Hepatocyte (in vitro differentiated cells): ENCODE results near the gene CDK9. TPM values are rescaled to one million over a fixed set of nuclear protein-coding genes. Genes with fewer than 3 reads are reported as not detected.

Experiments
- DNase-seq: peaks from one replicate; pipeline ENCODE4 v3.0.0-alpha.2; 2016; ENCODE audit warnings: low spot score
- H2AFZ ChIP-seq: fragments of 200-600 bp; sonication (generic); 2 replicates; pipeline ENCODE4 v1.6.0; 2016; ENCODE audit warnings: antibody characterized with exemption, mild to moderate bottlenecking
- H3K27ac ChIP-seq: fragments of 200-600 bp; sonication (generic); 2 replicates; pipeline ENCODE4 v1.5.1; 2016; ENCODE audit warnings: mild to moderate bottlenecking
- H3K27me3 ChIP-seq: fragments of 200-600 bp; sonication (generic); 2 replicates; pipeline ENCODE4 v1.6.1; 2016
- H3K36me3 ChIP-seq: fragments of 200-600 bp; sonication (generic); replicated peaks from 2 replicates; pipeline ENCODE4 v1.5.1; 2016; ENCODE audit warnings: low read depth; ENCODE audit not compliant: insufficient read depth
- H3K4me1 ChIP-seq: fragments of 200-600 bp; sonication (generic); 2 replicates; pipeline ENCODE4 v1.5.1; 2016; ENCODE audit warnings: mild to moderate bottlenecking, moderate library complexity; ENCODE audit not compliant: insufficient read depth
- H3K4me2 ChIP-seq: fragments of 200-600 bp; sonication (generic); 2 replicates; pipeline ENCODE4 v1.6.0; 2016
- H3K4me3 ChIP-seq: fragments of 200-600 bp; sonication (generic); 2 replicates; pipeline ENCODE4 v1.5.1; 2016; ENCODE audit warnings: mild to moderate bottlenecking
- H3K79me2 ChIP-seq: fragments of 200-600 bp; sonication (generic); 2 replicates; pipeline ENCODE4 v1.6.0; 2017; ENCODE audit warnings: mild to moderate bottlenecking
- H3K9me2 ChIP-seq: fragments of 200-600 bp; sonication (generic); replicated peaks from 2 replicates; pipeline ENCODE4 v1.6.0; 2017; ENCODE audit warnings: mild to moderate bottlenecking; ENCODE audit not compliant: insufficient read depth
- H3K9me3 ChIP-seq: fragments of 200-600 bp; sonication (generic); 2 replicates; pipeline ENCODE4 v1.5.1; 2016; ENCODE audit warnings: low read depth, mild to moderate bottlenecking
- H4K20me1 ChIP-seq: fragments of 200-600 bp; sonication (generic); 2 replicates; pipeline ENCODE4 v1.6.0; 2016; ENCODE audit warnings: mild to moderate bottlenecking; ENCODE audit not compliant: insufficient read depth, poor library complexity, severe bottlenecking
- CTCF ChIP-seq: fragments of 200-600 bp; sonication (generic); IDR thresholded peaks from 2 replicates; pipeline ENCODE4 v1.5.1; 2016; ENCODE audit warnings: antibody characterized with exemption, mild to moderate bottlenecking; ENCODE audit not compliant: poor library complexity
- EZH2 ChIP-seq: fragments of 200-600 bp; sonication (generic); IDR thresholded peaks from 2 replicates; pipeline ENCODE4 v1.6.1; 2016; ENCODE audit warnings: antibody characterized with exemption, mild to moderate bottlenecking, borderline replicate concordance
- EZH2phosphoT487 ChIP-seq: fragments of 200-600 bp; sonication (generic); IDR thresholded peaks from one replicate; pipeline ENCODE4 v1.6.1; 2018; ENCODE audit warnings: antibody characterized with exemption, mild to moderate bottlenecking, low read depth, moderate library complexity; ENCODE audit not compliant: unreplicated experiment, severe bottlenecking
- WGBS: methylation state at CpG from one replicate; pipeline ENCODE4 v1.1.6; 2016; ENCODE audit warnings: low lambda C conversion rate; ENCODE audit errors: missing lambda C conversion rate; 5-methylcytosine and 5-hydroxymethylcytosine counted together
- polyA plus RNA-seq: library from polyadenylated mRNA; unstranded; fragments of >200 nt; fragmentation: Nextera tagmentation; extraction: Ambion mirVana; gene quantifications from 2 replicates; pipeline ENCODE4 v1.2.1, GENCODE V29; 2016
- total RNA-seq: library from RNA; depleted of rRNA; stranded (reverse); fragments of >200 nt; gene quantifications from 2 replicates; pipeline ENCODE4 v1.2.3, GENCODE V29; 2014

Gene CDK9
- total and polyA plus RNA-seq, 2 experiments from 2014 or later: 84.6 to 91.4 TPM

- no peaks in the 10 kb centered on the region for H3K36me3 ChIP-seq
- no peaks in the 10 kb centered on the region for H3K9me2 ChIP-seq
- no peak overlapping the region for H3K4me3 ChIP-seq
- no peaks in the 10 kb centered on the region for H4K20me1 ChIP-seq
- TF ChIP-seq EZH2phosphoT487 (no peak), EZH2 (no peak), CTCF (no peak)
- DNase-seq: no peak
- no peaks in the 10 kb centered on the region for H3K9me3 ChIP-seq
- H3K4me1 ChIP-seq: no peaks in the 10 kb centered on the region
- H3K27me3 ChIP-seq: peaks cover 43% of the 10 kb centered on the region
- 63% methylated on average over 8 of the region's 8 CpGs for WGBS
- H3K4me2 ChIP-seq: no peak overlapping the region
- H2AFZ ChIP-seq: no peak overlapping the region
- H3K79me2 ChIP-seq: no peaks in the 10 kb centered on the region
- H3K27ac ChIP-seq: no peak overlapping the region
Measured at GRCh38 chr9:127753622-127754021, 32.2 kb upstream of the CDK9 start.

GRCh38 chr9:127754099-127755060 is 31.5 kb upstream of the CDK9 start:
- no peak overlapping the region for H3K4me3 ChIP-seq
- DNase-seq: no peak

GRCh38 chr9:127755061-127756060 is 30.5 kb upstream of the CDK9 start:
- Histone ChIP-seq H3K79me2 (no peaks in the 10 kb centered on the region), H3K4me3 (no peak overlapping the region), H3K27ac (no peak overlapping the region), H3K4me1 (no peaks in the 10 kb centered on the region), H3K9me2 (no peaks in the 10 kb centered on the region), H2AFZ (no peak overlapping the region), H4K20me1 (no peaks in the 10 kb centered on the region), H3K9me3 (no peaks in the 10 kb centered on the region), H3K27me3 (peaks cover 43% of the 10 kb centered on the region), H3K4me2 (peak overlapping the region; percentile 80), H3K36me3 (no peaks in the 10 kb centered on the region)
- TF ChIP-seq EZH2phosphoT487: peak; percentile 24
- TF ChIP-seq CTCF: no peak
- 25% methylated on average over 22 of the region's 61 CpGs for WGBS
- DNase-seq: no peak

More at GRCh38 chr9:127754099-127755060, 31.5 kb upstream of the CDK9 start:
- no peaks in the 10 kb centered on the region for H3K9me3 ChIP-seq
- no peaks in the 10 kb centered on the region for H3K36me3 ChIP-seq
- TF ChIP-seq EZH2 (peak; percentile 69), EZH2phosphoT487 (no peak), CTCF (no peak)
- H2AFZ ChIP-seq: no peak overlapping the region
- H3K9me2 ChIP-seq: no peaks in the 10 kb centered on the region
- H3K79me2 ChIP-seq: no peaks in the 10 kb centered on the region
- H3K27ac ChIP-seq: no peak overlapping the region
- peaks cover 43% of the 10 kb centered on the region for H3K27me3 ChIP-seq
- H3K4me2 ChIP-seq: peak overlapping the region; percentile 80
- H4K20me1 ChIP-seq: no peaks in the 10 kb centered on the region
- H3K4me1 ChIP-seq: no peaks in the 10 kb centered on the region
- 5% methylated on average over 67 of the region's 86 CpGs for WGBS
